Skeletal muscle cell (primary cell): ENCODE measurements around the gene SPATA24.
"Not testable (repeated sequence)": the region's sequence is repeated elsewhere in the genome, so short reads cannot be mapped to it uniquely, and the experiment has no call there.

Experiments used
- DNase-seq: peaks from one replicate; pipeline ENCODE4 v3.0.0-alpha.2; 2010; ENCODE audit warnings: low read depth
- H3K4me3 ChIP-seq: 2 replicates; pipeline ENCODE4 v1.5.1; 2011; ENCODE audit warnings: low read depth, mild to moderate bottlenecking, control low read depth, low read length, moderate library complexity

The SPATA24 gene

GRCh38 chr5:139386956-139387355 is 16.9 kb downstream of the SPATA24 start:
- not testable (repeated sequence) for H3K4me3 ChIP-seq

GRCh38 chr5:139386050-139386438 is 17.8 kb downstream of the SPATA24 start:
- no peak overlapping the region for H3K4me3 ChIP-seq
- DNase-seq: no peak

More at GRCh38 chr5:139386956-139387355, 16.9 kb downstream of the SPATA24 start:
- not testable (repeated sequence) for DNase-seq

- H3K4me3 ChIP-seq: no peak overlapping the region
- DNase-seq: no peak
Measured at GRCh38 chr5:139385061-139386049, 18.5 kb downstream of the SPATA24 start.

- DNase-seq: no peak
- no peak overlapping the region for H3K4me3 ChIP-seq
Measured at GRCh38 chr5:139384591-139385051, 19.3 kb downstream of the SPATA24 start.

- H3K4me3 ChIP-seq: no peak overlapping the region
- no peak for DNase-seq
Measured at GRCh38 chr5:139383993-139384590, 19.8 kb downstream of the SPATA24 start.

GRCh38 chr5:139383275-139383992 is 20.5 kb downstream of the SPATA24 start, which contains the start of gene SLC23A1:
SLC23A1 (minus strand) TSS chr5:139383297; CDS start chr5:139383253, 44 bp downstream.
- no peak within 1 kb of the TSS for H3K4me3 ChIP-seq
- DNase-seq: no peak

- no peak for DNase-seq
- no peak overlapping the region for H3K4me3 ChIP-seq
Measured at GRCh38 chr5:139382807-139383206, 21.1 kb downstream of the SPATA24 start.

GRCh38 chr5:139381837-139382761 is 21.8 kb downstream of the SPATA24 start:
- H3K4me3 ChIP-seq: no peak overlapping the region
- no peak for DNase-seq

GRCh38 chr5:139379626-139380449 is 24.1 kb downstream of the SPATA24 start:
- no peak for DNase-seq

GRCh38 chr5:139378941-139379361 is 24.9 kb downstream of the SPATA24 start:
- no peak overlapping the region for H3K4me3 ChIP-seq
- DNase-seq: no peak

More at GRCh38 chr5:139379626-139380449, 24.1 kb downstream of the SPATA24 start:
- H3K4me3 ChIP-seq: no peak overlapping the region

GRCh38 chr5:139378101-139378825 is 25.6 kb downstream of the SPATA24 start:
- H3K4me3 ChIP-seq: no peak overlapping the region
- DNase-seq: no peak

- H3K4me3 ChIP-seq: no peak overlapping the region
- DNase-seq: no peak
Measured at GRCh38 chr5:139377226-139377625, 26.7 kb downstream of the SPATA24 start.

- no peak overlapping the region for H3K4me3 ChIP-seq
- no peak for DNase-seq
Measured at GRCh38 chr5:139376364-139376763, 27.5 kb downstream of the SPATA24 start.

GRCh38 chr5:139374909-139375308 is 29.0 kb downstream of the SPATA24 start:
- DNase-seq: no peak
- H3K4me3 ChIP-seq: no peak overlapping the region

- no peak for DNase-seq
- no peak overlapping the region for H3K4me3 ChIP-seq
Measured at GRCh38 chr5:139371482-139372435, 32.1 kb downstream of the SPATA24 start.

GRCh38 chr5:139369181-139369580 is 34.7 kb downstream of the SPATA24 start:
- H3K4me3 ChIP-seq: no peak overlapping the region
- DNase-seq: peak; percentile 40
